Thymus (tissue), 11 donors: ENCODE results near the gene SIPA1L3. TPM values are rescaled to one million over a fixed set of nuclear protein-coding genes. Genes with fewer than 3 reads are reported as not detected.

Source experiments
- DNase-seq, 9 donors: peaks; one replicate each; pipeline ENCODE4 v3.0.0-alpha.2; 2013; ENCODE audit warnings: low spot score in 9 of 9, low read depth in 6 of 9, missing footprints in 1 of 9
- H3K27ac ChIP-seq, 2 donors: one replicate each; pipeline ENCODE4 v1.5.1; 2013; ENCODE audit warnings: control low read depth in 1 of 2, low read depth in 1 of 2, low read length in 1 of 2, mild to moderate bottlenecking in 1 of 2, moderate library complexity in 1 of 2
- H3K27me3 ChIP-seq, 2 donors: one replicate each; pipeline ENCODE4 v1.5.1; 2013; ENCODE audit warnings: low read length in 1 of 2; ENCODE audit not compliant: control insufficient read depth in 2 of 2, insufficient read depth in 1 of 2
- H3K36me3 ChIP-seq, 2 donors: one replicate each; pipeline ENCODE4 v1.5.1; 2013; ENCODE audit warnings: low read length in 1 of 2, mild to moderate bottlenecking in 1 of 2, moderate library complexity in 1 of 2; ENCODE audit not compliant: control insufficient read depth in 2 of 2, insufficient read depth in 2 of 2
- H3K4me1 ChIP-seq, 2 donors: one replicate each; pipeline ENCODE4 v1.5.1; 2013; ENCODE audit warnings: low read length in 2 of 2; ENCODE audit not compliant: control insufficient read depth in 2 of 2, insufficient read depth in 2 of 2
- H3K4me3 ChIP-seq, 2 donors: one replicate each; pipeline ENCODE4 v1.5.1; 2013; ENCODE audit warnings: low read length in 2 of 2, control low read depth in 1 of 2, mild to moderate bottlenecking in 1 of 2
- H3K9me3 ChIP-seq, 2 donors: one replicate each; pipeline ENCODE4 v1.5.1; 2013; ENCODE audit warnings: low read length in 1 of 2, mild to moderate bottlenecking in 1 of 2; ENCODE audit not compliant: control insufficient read depth in 2 of 2, insufficient read depth in 1 of 2
- WGBS: extraction: QIAGEN DNeasy Blood & Tissue Kit; methylation state at CpG from one replicate; pipeline ENCODE4 v1.1.7; 2013; 5-methylcytosine and 5-hydroxymethylcytosine counted together
- polyA plus RNA-seq: library from polyadenylated mRNA; stranded (reverse); fragments of 200-250 nt; gene quantifications from one replicate; pipeline ENCODE4 v1.2.3, GENCODE V29; 2013
- total RNA-seq: library from RNA; stranded (reverse); fragments of 120-200 nt; gene quantifications from one replicate; pipeline ENCODE4 v1.2.4, GENCODE V29; 2013
- donor health status: healthy.

SIPA1L3 gene
- total and polyA plus RNA-seq, 2 donors: 5.0 to 6.0 TPM

DNA sequence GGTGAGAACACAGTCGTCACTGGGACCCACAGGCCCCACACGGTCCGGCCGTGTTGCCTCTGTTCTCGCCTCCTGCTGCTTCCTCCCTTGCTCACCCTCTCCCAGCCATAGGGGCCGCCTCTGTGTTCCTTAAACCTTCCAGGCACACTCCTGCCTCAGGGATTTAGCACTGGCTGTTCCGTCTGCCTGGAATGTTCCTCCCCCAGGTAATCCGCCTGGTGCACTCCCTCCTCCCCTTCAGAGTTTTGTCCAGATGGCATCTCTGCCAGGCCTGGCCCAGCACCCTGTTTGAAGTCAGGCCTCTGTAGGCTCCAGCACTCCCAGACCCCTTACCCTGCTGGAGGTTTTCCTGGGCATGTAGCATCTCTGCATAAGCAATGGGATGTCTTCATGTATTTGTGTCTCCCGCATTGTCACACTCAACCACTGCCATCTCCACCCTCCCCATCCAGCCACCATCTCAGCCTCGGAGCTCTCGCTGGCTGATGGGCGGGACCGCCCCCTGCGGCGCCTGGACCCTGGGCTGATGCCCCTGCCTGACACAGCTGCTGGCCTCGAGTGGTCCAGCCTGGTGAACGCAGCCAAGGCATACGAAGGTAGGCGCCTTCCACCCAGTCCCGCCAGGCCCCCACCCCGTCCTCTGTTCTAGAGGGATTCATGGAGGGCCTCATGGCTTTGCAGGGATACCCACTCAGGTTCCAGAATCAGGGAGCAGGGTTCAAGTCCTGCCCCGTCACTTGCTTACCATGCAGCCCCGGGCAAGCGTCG, 291.1 kb downstream of the SIPA1L3 start:
- no peaks in the 10 kb centered on the region for H3K9me3 ChIP-seq
- peaks cover 6 to 7% of the 10 kb centered on the region in 2 donors for H3K4me1 ChIP-seq
- no peaks in the 10 kb centered on the region for H3K27me3 ChIP-seq
- peaks cover 0 to 9% of the 10 kb centered on the region in 2 donors for H3K36me3 ChIP-seq
- no peak overlapping the region for H3K4me3 ChIP-seq
- 98% methylated on average over 25 of the region's 25 CpGs for WGBS
- no peak overlapping the region for H3K27ac ChIP-seq
- no peak for DNase-seq

DNA sequence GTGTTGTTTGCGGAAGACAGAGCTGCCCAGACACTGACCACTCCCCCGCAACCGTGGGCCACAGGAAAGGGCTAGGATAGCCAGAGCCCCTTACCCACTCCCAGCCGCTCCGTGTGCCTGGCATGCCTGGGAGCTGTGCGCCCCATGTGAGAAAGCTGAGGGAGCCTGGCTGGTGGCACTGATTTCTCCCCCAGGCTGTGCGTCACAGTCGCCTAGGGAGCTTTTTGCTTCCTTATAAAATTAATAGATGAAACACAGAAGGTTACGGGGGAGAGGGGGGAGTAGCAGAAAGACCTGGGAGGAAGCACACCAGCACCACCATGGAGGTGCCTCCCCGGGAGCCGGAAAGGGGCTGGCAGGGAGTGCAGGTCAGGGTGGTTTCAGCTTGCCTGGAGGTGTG, 292.3 kb downstream of the SIPA1L3 start:
- Histone ChIP-seq H3K27me3 (no peaks in the 10 kb centered on the region), H3K27ac (no peak overlapping the region), H3K4me3 (no peak overlapping the region), H3K4me1 (peaks cover 0 to 2% of the 10 kb centered on the region in 2 donors), H3K9me3 (no peaks in the 10 kb centered on the region), H3K36me3 (peaks cover 0 to 17% of the 10 kb centered on the region in 2 donors)
- WGBS: 97% methylated on average over 11 of the region's 11 CpGs
- no peak for DNase-seq

DNA sequence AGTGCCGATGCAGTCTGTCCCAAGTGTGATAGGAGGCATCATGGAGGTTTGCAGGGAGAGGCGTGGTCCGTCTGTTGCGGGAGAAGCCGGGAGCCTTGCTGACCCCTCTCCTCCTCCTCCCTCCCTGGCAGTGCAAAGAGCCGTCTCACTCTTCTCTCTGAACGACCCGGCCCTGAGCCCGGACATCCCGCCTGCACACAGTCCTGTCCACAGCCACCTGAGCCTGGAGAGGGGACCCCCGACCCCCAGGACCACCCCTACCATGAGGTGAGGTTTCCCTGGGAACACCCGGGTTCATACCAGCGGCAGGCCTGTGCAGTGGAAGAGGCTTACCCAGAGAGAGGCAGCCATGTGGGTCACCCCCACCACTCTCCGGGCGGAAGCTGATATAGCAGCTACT, 294.7 kb downstream of the SIPA1L3 start:
- H3K4me1 ChIP-seq: no peaks in the 10 kb centered on the region
- H3K9me3 ChIP-seq: no peaks in the 10 kb centered on the region
- DNase-seq: no peak
- peaks cover 0 to 21% of the 10 kb centered on the region in 2 donors for H3K36me3 ChIP-seq
- no peak overlapping the region for H3K4me3 ChIP-seq
- WGBS: 95% methylated on average over 15 of the region's 15 CpGs
- H3K27ac ChIP-seq: no peak overlapping the region
- H3K27me3 ChIP-seq: no peaks in the 10 kb centered on the region

DNA sequence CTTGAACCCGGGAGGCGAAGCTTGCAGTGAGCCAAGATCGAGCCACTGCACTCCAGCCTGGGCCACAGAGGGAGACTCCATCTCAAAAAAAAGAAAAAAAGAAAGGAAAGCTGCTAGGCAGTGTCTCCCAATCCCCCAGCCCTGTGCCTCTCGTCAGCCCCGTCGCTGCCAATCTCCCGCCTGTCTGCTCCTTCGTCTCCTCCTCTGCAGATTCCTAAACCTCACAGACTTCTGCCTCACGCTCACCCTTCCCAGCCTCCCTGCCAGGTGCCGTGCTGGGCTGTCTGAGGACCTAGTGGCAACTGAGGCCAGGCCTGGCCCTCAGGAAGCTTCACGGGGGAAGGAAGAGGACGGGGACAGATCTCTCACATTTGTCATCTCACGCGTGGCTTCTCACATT, 295.5 kb downstream of the SIPA1L3 start:
- peaks cover 0 to 21% of the 10 kb centered on the region in 2 donors for H3K36me3 ChIP-seq
- WGBS: 98% methylated on average over 14 of the region's 14 CpGs
- H3K4me3 ChIP-seq: no peak overlapping the region
- no peaks in the 10 kb centered on the region for H3K9me3 ChIP-seq
- H3K27ac ChIP-seq: no peak overlapping the region
- DNase-seq: no peak
- no peaks in the 10 kb centered on the region for H3K27me3 ChIP-seq
- no peaks in the 10 kb centered on the region for H3K4me1 ChIP-seq

DNA sequence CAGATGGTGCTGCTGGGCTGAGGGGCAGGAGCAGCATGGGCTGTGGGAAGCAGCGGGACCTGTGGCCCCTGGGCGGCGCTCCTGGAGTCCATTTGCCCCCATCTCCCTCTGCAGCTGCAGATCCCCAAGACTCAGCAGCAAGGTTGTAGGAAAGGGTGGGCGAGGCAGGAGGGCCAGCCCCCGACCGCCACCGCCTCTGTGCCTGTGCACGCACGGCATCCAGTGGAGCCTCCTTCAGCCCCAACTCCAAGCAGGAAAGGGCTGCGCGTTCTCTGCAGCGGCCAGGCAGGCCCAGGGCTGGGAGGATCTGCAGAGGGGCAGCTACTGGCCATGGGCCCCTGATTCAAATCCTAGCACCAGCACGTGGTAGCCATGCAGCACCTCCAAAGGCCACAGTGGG, 296.2 kb downstream of the SIPA1L3 start:
- Histone ChIP-seq H3K9me3 (no peaks in the 10 kb centered on the region), H3K4me3 (no peak overlapping the region), H3K4me1 (no peaks in the 10 kb centered on the region), H3K27ac (no peak overlapping the region), H3K36me3 (peaks cover 0 to 21% of the 10 kb centered on the region in 2 donors), H3K27me3 (peaks cover 0 to under 1% of the 10 kb centered on the region in 2 donors)
- no peak for DNase-seq
- WGBS: 98% methylated on average over 13 of the region's 13 CpGs

DNA sequence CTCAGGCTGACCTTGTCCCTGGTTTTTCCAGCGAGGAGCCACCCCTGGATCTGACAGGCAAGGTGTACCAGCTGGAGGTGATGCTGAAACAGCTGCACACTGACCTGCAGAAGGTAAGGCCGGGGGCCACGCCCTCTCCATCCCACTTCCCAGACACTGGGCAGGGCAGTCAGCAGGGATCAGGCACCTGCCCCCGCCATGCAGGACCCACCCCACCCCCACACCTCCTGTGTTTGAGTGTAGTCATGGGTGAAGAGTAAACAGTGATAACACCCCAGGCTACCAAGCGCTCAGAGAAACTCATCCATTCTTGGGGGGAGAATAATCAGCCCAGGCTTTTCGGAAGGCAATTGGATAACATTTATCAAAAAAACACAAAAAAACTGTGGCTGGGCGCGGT, 297.1 kb downstream of the SIPA1L3 start:
- no peak overlapping the region for H3K27ac ChIP-seq
- DNase-seq: no peak
- no peaks in the 10 kb centered on the region for H3K9me3 ChIP-seq
- H3K36me3 ChIP-seq: peaks cover 0 to 21% of the 10 kb centered on the region in 2 donors
- 97% methylated on average over 8 of the region's 8 CpGs for WGBS
- peaks cover 2 to 9% of the 10 kb centered on the region in 2 donors for H3K27me3 ChIP-seq
- H3K4me1 ChIP-seq: no peaks in the 10 kb centered on the region
- H3K4me3 ChIP-seq: no peak overlapping the region

DNA sequence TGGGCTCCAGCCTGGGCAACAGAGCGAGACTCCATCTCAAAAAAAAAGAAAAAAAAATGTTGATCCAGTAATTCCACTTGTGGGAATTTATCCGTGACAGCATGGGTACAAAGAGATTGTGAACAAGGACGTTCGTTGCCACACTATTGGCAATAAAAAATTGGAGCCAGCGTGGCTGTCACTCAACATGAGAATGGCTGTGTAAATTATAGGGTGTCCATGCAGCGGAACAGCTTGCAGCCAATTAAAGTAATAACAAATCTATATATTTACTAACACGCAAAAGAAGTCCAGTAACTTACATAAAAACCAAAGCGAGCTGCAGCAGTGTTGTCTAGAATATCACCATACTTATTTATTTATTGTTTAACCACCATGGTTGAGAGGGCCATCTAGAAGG, 297.7 kb downstream of the SIPA1L3 start:
- H3K27ac ChIP-seq: no peak overlapping the region
- peaks cover 8 to 16% of the 10 kb centered on the region in 2 donors for H3K27me3 ChIP-seq
- peaks cover 3 to 4% of the 10 kb centered on the region in 2 donors for H3K4me1 ChIP-seq
- no peaks in the 10 kb centered on the region for H3K9me3 ChIP-seq
- no peak for DNase-seq
- H3K4me3 ChIP-seq: no peak overlapping the region
- 98% methylated on average over 8 of the region's 8 CpGs for WGBS
- peaks cover 0 to 21% of the 10 kb centered on the region in 2 donors for H3K36me3 ChIP-seq

DNA sequence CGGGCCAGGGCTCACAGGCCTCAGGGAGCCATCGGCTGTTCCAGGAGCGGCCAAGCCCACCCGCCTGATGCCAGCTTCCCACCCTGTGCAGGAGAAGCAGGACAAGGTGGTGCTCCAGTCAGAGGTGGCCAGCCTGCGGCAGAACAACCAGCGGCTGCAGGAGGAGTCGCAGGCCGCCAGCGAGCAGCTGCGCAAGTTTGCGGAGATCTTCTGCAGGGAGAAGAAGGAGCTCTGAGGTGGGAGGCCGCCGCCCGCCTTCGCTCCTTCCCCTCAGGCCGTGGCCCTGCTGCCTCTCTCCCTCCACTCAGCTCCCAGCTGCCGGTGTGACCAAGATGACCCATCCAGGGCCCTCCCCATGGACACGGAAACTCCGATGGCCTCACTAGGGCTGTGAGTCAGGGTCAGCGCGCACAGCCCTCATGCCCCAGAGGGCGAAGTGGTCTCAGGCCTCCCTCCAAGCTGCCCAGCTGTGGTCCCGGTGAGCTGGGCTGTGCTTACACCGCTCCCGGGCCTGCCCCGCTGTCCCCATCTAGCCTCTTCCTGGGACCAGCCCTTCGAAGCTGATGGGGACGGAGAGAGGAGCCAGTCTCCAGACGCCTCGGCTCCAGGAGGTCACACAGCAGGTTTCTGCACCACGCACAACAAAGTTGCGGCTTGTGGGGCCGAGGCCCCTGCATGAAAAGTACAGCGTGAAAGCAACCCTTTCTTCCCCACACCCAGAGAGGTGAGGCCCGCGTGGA, 299.2 kb downstream of the SIPA1L3 start:
- H3K27me3 ChIP-seq: peaks cover 19 to 30% of the 10 kb centered on the region in 2 donors
- H3K27ac ChIP-seq: no peak overlapping the region
- 94% methylated on average over 36 of the region's 36 CpGs for WGBS
- no peak for DNase-seq
- H3K4me1 ChIP-seq: peaks cover 13 to 16% of the 10 kb centered on the region in 2 donors
- no peaks in the 10 kb centered on the region for H3K9me3 ChIP-seq
- H3K36me3 ChIP-seq: peaks cover 0 to 21% of the 10 kb centered on the region in 2 donors
- H3K4me3 ChIP-seq: no peak overlapping the region

DNA sequence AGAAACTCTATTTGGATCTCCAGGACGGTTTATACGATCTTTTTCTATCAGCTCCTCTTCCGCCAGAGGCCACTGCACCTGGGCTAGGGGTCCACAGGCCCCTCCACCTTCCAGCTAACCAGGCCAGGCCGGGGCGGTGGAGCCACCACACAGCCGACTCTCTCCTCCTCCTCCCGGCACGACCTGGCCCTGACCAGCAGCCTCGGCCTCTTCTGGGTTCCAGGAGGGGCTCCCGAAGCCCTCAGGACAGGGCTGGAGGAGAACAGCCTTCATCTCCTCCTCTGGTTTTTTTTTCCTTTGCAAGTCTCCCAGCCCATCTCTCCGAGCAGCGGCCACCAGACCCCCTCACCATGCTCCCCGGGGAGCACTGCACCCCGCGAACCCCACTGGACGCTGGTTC, 299.9 kb downstream of the SIPA1L3 start:
- Histone ChIP-seq H3K4me1 (peaks cover 13 to 20% of the 10 kb centered on the region in 2 donors), H3K9me3 (no peaks in the 10 kb centered on the region), H3K27me3 (peaks cover 26 to 38% of the 10 kb centered on the region in 2 donors), H3K36me3 (peaks cover 0 to 21% of the 10 kb centered on the region in 2 donors), H3K27ac (no peak overlapping the region), H3K4me3 (no peak overlapping the region)
- DNase-seq: no peak
- 97% methylated on average over 16 of the region's 16 CpGs for WGBS
